GM18873 (cell line): ENCODE measurements around the gene L3HYPDH.

Experiments
- ATAC-seq: cut with Tn5 transposase; IDR thresholded peaks from one replicate; pipeline ENCODE4 v1.9.1; 2021; ENCODE audit warnings: mild to moderate bottlenecking, moderate library complexity, moderate number of reproducible peaks; ENCODE audit not compliant: unreplicated experiment, low FRiP score

Gene L3HYPDH

DNA sequence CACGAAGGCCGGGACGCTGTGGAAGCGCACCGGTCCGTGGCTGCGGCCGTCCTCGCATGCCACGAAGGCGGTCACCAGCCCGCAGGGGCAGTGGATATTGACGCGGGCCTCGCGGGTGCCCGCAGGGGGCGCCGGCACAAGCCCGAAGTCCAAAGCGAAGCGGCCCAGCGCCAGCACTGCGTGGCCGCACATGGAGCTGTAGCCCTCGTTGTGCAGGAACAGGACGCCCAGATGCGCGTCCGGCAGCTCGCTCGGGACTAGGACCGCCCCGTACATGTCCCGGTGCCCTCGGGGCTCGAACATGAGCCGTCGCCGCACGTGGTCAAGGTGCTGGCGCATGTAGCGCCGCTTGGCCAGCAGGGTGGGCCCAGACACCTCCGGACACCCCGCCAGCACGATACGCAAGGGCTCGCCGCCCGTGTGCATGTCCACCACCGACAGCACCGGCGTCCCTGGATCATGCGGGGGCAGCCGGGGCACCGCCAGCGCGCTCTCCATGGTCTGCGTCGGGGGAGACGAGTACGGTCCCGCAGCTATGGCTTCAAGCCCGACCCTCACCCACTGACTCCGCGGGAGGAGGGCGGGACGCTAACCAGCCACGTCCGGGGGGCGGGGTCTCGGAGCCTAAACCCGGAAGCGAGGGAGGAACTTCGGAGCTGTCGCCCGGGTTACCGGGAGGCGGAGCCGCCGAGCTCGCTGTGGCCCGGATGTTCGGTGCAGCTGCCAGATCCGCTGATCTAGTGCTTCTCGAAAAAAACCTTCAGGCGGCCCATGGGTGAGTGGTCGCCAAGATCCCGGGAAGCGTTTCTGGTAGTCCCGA lies at the start of gene L3HYPDH, which contains the start of gene JKAMP:
L3HYPDH (minus strand) TSS at position 590 of the 820 bp plus-strand sequence; CDS start at position 498, 92 bp downstream.
JKAMP (plus strand) TSS at position 699 of the 820 bp plus-strand sequence; CDS start at position 772, 73 bp downstream.
- ATAC-seq = peak; percentile 83

DNA sequence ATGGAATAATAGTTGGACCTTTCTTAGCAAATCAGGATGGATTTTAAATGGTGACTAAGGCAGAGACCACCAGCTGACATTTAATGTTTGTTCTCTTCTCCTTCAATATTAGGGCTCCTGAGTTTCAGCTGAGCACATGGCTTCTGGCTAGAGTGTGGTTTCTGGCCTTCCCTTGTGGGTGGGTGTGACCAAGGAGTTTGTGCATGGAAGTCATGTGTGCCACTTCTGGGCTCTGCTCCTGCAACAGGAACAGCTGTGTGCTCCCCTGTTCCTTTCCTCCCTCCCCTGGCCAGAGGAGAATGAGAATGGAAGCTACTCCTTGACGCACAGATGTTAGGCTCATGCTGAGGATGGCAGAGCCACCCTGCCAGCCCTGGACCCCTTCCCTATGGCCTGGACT lies 48.2 kb upstream of the L3HYPDH start:
- ATAC-seq = no peak

DNA sequence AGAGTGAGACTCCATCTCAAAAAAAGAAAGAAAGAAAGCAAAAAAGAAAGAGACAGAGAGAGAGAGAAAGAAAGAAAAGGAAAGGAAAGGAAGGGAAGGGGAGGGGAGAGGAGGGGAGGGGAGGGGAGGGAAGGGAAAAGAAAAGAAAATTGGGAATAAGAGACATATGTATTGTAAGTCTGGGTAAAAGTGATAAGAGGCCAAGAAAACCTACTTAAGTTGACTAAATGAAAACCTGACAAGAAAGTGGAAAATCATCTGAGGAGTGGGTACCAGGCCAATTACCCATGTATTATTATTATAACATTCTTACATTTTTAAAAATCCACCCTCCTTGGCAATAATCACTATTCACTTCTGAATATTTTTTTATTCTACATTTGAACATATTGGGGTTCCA lies 46.1 kb upstream of the L3HYPDH start:
- no peak for ATAC-seq

DNA sequence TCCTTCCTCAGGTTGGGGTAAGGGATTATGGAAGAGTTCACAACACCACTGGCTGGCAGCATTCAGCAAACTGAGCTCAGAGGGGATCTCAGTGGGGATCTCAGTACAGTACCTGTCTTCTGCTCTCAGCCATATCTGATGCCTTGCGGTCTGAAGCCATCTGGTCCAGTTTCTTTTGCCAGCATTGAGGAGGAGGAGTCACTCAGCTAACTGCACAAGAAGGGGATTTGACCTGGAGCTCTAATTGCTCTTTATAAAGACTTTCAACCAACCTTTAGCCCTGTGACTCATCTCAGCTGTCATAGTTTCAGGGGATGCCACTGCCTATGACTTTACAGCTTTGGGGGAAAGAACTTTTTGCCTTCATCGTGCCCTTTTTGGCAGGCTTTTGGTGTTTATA lies 45.0 kb upstream of the L3HYPDH start:
- no peak for ATAC-seq

DNA sequence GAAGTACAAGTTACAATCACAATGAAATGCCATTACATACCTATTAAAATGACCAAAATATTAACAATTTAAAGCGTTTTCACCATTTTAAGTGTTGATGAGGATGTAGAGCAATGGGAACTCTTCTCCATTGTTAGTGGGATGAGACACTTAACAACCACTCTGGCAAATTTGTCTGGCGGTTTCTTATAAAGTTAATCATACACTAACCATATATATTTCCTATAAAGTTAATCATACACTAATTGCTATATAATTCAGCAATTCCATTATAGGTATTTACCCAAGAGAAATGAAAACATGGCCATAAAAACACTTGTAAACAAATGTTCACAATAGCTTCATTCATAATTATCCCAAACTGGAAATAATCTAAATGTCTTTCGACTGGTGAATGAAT lies 36.0 kb upstream of the L3HYPDH start:
- ATAC-seq = no peak

DNA sequence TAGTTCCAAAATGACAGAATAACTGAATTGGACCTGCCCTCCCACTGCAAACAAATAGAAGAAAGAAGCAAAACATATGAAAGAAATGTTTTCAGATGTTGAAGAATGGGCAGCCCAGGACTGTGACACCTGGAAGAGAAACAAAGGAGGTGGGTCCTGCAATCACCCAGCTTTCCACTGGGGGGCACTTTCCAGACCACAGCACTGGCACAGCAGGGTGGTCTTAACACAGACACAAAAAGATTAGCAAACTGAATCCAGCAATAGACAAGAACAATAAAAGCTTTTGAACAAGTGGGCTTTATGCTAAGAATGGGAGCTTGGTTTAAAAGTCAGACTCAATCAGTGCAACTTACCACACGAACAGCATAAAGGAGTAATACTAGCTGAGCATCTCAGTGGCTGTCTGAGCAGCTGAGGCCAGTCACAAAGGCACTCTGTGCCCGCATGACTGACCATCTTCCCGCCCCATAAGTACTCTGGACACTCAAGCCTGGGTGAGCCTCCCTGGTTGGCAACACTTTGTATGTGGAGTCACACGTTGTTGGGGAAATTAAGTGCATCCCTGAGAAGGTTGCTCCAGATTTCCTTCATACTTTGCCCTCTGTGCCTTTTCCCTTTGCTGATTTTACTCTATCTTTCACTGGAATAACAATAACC lies 27.8 kb upstream of the L3HYPDH start:
- ATAC-seq = no peak

DNA sequence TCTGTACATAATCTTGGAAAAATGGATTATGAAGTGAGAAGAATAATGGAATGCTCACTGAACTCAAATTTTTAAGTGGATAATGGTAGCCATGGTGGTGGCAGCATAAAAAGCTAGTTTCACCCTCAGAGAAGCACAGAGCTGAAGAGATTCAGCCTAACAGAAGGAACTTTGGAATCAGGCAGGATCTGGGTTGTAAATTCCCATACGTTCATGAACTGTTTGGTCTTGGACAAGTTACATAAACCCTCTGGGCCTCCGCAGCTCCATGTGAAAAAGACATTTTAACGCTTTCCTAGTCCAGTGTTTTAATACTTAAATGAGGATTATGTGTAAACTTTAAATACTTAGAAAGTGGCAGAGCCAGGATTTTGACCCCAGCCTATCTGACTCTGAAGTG lies 26.8 kb upstream of the L3HYPDH start:
- no peak for ATAC-seq

DNA sequence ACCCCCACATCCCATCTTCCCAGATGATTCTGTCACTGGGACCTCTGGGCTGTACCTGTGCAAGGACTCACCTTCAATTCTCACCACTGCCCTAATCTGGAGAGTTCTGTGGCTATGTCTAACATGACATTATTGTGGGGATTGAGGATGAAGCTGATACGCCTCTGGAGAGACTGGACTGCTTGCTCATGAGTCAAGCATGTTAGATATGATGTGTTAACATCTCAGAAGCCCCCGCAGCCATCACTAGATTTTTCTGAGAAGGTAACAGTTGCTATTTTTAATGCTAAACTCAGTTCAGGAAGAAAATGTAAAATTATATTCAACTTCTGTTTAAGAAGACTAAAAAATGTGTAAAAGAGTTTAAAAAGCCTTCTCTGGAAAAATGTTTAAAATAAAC lies 25.8 kb upstream of the L3HYPDH start:
- ATAC-seq = no peak

DNA sequence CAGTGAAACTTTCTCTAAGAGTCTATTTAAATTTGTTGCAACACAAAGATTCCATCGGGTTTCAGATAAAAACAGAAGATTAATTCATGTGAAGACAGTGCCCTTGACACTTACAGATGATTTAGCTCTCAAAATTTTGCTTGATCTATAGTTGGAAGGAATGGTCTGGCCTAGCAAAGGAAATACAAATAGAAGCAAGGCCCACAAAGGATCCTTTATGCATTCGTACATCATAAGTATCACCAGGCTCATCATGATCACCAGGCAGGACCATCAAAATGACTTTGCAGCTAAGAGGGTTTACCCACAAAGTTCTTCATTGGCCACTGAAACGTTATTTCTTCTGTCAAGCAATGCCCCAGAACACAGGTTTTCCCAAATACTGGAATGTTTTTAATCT lies 24.9 kb upstream of the L3HYPDH start:
- ATAC-seq = no peak

DNA sequence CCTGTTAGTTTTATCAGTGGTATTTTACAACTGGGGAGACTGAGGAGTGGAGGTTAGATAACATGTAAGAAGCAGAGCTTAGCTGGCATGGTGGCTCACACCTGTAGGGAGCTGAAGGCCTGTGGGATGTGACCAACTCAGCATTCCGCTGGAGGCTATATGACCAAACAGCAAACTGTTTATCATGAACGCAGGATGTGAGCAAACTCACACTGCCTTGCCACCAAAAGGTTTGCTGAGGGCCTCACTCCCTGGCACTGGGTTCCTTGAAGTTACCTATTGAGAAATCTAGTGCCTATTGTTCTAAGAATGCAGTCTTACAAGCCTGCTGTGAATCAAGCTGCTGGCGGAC lies 23.5 kb upstream of the L3HYPDH start:
- no peak for ATAC-seq

DNA sequence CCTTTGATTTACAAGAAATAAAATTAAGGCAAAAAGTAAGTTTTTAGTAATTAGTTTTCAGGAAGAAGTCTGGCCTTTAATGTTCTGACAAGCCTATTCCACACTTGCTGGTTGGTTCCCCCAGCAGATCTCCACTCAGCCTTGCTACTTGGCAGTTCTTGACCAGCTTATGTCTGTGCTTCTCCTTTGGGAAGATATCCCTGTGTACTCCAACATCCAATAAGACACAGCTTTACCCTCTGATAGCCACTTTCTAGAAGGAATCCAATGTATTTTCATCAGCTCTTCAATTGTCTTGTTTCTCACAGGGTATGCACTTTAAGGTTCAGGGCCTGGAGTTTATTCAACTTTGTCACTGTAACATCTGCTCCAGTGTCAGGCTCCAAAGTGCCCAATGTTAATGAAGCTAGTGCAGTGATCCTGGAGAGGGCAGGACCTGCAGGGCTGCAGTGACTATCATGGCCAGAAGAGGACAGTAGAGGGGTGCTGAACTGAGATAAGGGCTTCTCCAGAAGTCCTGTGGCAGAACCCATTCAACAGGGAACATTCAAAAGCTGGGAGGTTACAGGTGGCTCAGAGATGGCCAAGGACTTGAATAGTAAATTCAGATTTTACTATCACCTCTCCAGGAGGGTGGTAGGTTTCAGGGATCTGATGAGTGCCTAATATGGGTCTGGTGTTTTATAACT lies 23.0 kb upstream of the L3HYPDH start:
- ATAC-seq = peak; percentile 70

DNA sequence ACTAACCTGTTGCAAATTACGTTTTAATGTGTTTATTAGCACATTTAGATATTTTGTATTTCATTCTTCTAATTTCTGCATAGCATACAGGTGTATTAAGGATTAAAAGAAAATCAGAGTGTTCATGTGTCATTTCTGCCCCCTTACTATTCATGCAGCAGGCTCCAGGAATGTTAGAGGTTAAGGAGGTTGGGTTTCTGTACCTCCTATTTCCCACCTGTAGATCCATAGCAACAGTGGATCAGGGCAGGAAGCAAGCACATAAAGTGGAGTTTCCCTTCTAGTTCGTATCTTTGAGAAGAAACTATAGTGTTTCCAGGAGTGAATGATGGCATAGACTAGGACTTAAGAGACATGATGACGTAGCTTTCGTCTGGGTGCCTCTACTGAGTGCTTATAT lies 19.0 kb upstream of the L3HYPDH start:
- no peak for ATAC-seq

DNA sequence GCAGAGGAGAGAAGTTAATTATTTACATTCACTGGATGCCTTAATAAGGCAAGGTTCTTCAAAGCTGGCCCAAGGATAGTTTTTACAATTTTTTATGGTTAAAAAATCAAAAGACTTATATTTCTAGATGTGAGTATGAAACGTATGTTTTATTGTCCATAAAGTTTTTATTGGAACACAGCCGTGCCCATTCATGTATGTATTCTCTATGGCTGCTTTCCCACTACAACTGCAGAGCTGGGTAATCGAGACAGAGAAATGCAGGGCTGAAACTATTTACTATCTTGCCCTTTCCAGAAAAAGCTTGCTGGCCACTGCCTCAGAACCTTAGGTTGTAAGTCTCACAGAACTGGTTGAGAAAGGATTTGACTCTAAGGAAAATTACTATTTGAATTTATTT lies 16.5 kb upstream of the L3HYPDH start:
- no peak for ATAC-seq

DNA sequence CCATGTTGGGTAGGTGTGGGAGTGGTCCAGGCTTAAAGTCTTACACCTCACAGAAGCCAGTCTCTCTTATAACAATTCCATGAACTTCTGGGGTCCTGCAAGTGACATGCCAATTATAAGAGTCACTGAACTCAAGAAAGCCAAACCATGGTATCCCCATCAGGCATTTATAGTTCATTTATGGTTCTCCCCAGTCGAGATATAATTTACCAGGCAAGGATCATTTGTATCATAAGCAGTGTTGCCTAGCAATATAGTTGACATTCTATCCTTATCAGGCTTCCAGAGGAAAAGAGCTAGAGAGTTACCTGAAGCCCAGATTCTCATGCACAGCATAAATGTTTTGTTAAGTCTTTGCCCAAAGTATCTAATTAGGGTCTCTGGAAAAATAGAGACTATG lies 8.2 kb upstream of the L3HYPDH start:
- no peak for ATAC-seq

DNA sequence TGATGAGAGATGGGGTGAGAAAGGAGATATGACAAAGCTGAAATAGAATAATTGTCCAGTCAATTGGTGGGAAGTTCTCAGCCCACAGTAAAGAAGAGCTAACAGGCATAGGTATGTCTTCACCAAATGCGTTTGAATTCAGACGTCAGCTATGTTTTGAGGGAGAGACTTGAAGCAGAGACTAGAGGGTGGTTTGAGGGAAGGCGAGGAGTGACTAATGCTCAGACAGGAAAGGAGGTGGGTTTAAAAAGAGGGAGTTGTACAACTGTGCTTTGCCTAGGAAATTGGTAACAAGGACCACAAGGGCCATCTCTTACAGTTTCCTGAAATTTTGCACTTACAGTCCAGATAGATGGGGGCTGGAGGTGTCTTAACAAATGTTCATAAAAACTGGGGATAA lies 6.5 kb upstream of the L3HYPDH start:
- ATAC-seq = no peak

DNA sequence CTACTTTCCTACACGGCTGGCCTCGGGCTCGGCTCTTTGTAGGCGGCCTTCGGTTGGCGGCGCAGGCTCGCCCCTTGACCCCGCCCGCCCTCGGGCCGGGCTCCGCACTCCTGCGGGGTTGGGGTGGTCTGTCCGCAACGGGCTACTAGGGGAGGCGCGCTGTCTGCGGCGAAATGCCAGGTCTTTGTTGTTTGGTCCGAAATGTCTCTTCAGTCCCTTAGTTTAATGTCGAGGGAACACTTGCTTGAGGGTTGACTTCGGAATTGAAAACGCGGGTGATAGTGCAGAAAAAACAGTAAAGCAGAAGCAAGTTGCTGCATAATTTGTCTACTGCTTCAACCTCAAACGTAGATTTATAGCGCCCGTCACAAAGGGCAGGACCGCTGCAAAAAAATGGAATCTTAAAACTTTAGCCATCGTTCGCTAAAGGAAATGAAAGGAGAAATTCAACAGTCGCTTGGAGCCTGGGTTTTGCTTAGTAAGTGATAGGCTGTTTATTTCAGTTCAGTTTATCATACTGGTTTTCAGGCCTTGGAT lies 499 bp upstream of the L3HYPDH start:
- peak; percentile 46 for ATAC-seq

DNA sequence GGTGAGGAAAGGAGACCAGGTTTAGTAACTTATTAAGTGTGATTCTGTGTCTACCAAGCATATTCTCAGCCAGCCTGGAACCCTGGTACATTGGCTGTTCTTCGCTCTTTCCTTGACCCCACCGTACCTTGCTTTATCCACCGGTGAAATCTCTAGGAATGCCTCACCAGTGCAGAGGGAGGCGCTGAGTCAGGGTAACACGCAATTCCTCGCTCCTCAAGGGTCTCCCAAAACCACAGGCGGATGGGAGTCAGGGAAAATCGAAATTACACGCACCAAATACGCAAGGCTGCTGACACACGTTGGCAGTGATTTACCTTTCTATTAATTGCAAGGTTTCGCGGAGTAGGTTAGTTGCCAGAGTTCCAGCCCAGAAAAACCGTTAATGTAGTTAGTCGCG lies 845 bp downstream of the L3HYPDH start:
- no peak for ATAC-seq

DNA sequence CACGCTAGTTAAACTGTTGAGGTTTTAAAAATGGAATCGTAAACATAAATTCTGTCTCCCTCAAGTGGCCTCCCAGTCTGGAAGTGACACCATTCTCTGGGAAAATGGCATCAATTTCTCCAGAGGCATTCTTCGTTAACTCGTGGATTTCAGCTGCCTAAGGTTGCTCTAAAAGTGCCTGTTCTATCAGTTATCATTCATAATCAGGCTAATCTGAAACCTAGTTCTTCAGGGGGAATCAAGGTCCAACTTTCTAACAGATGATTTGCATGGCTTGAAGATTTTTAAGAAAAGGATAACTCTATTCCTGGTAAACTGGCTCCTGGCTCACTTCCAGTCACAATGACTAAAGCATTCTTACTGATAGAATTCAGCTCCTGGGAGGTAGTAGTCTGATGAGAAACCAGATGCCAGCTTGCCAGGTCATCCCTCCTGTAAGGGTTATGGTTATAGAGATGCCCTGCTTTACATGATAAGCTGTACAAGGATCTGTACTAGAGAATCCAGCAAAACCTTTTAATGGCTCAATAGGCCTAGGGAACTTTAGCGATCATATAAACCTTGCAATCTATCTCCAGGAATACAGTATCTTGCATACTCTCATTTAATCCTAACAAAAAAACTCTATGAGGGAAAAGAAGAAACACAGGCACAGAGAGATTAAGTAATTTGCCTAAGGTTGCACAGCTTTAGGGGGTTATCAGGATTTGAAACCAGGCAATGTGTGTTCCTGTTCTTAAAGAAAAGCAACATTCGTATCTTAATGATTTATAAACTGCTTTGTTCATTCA lies 1.5 kb downstream of the L3HYPDH start:
- ATAC-seq = no peak

DNA sequence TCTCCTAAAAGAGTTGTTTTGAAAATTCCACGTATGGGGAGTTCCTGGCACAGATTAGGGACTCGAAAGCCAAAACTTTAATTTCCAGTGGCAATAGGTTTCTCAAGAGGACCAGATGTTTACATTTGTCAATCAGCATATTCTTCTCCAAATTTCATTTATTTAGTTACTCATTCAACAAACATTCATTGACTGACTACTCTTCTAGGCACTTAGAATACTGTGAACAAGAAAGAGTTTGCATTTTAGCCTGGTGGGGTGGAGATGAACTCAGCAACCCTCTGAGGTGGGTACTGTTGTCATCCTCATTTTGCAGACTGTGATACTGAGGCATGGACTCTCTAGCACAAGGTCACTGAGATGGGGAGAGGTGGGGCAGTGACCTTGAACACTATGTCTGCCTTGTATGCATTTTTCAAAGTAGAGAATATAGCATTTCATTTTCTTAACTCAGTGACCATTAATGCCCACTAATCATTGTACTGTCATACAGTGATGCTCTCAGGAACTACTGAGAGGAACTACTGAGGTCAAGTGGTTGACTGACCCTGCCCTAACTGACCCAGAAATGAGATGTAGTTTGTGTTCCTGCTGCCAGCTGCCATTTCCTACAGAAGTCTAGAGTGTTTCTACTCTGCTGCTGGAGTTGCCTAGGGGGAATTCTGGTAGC lies 2.2 kb downstream of the L3HYPDH start:
- no peak for ATAC-seq

DNA sequence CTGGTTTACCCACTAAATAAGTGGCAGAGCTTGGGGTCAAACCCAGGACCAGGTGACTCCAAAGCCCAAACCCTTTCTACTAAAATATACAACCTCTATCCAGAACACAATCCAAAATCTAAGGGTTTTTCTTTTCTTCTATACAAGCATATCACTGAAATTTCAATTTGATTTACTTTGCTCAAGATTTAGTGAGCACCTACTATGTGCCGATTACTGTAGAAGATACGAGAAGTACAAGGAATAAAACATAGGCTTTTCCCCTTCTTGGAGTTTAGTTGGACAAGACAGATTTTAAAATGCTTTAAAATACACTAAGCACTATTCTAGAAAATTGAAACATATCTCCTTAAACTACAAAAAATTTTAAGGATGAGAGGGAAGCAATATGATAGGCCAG lies 2.8 kb downstream of the L3HYPDH start:
- no peak for ATAC-seq
